Stimulated activated CD4-positive, alpha-beta T cell treated with anti-CD3 and anti-CD28 coated beads, Interleukin-15, amount 100 ng/mL, for 24 hours (primary cell): ENCODE results near the gene TBC1D22A.
"Not testable (repeated sequence)": the region's sequence is repeated elsewhere in the genome, so short reads cannot be mapped to it uniquely, and the experiment has no call there.

Experiments used
- DNase-seq: peaks from one replicate; pipeline ENCODE4 v3.0.0-alpha.2; 2020

TBC1D22A gene

DNA sequence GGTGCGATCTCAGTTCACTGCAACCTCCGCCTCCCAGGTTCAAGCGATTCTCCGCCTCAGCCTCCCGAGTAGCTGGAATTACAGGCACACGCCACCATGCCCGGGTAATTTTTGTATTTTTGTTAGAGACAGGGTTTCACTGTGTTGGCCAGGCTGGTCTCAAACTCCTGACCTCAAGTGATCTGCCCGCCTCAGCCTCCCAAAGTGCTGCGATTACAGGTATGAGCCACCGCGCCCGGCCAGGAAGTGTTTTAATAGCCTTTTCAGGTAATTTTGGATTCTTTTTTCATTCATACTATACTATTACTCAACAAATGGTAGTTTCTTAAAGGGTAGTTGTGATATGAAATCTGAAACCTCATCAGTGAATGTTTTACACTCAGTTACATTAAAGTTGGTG, 216.2 kb downstream of the TBC1D22A start:
- DNase-seq, result not testable (repeated sequence)

DNA sequence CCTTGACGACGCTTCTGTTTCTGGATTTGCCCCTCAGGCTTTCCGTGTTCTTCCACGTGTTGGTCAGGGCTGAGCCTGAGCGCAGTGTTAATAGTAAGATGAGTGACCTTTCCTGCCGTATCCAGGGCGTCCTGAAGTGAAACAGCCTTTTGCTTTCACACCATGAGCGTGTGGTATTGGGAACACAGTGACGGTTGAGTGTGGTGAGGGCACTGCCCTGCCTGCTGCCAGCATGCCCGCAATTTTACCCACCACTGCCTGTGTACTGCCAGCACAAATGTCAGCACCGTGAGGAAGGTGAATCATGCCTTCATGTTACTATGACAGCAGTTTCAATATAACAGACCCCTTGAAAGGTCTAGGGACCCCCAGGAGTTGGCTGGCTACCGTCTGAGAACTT, 217.1 kb downstream of the TBC1D22A start:
- DNase-seq, result no peak

DNA sequence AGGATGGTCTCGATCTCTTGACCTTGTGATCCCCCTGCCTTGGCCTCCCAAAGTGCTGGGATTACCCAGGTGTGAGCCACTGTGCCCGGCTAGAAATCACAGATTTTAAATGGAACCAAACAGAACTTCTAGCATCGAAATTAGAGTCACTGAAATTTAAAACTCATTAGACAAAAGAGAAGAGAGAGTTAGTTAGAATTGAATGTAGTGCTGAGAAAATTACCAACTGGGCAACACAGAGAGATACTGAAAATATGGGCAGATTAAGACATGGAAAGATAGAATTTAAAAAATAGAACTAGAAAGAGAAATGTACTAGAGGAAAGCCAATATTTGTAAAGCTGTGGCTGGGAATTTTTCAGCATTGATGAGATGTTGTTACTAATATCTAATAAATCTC, 217.9 kb downstream of the TBC1D22A start:
- no peak for DNase-seq

DNA sequence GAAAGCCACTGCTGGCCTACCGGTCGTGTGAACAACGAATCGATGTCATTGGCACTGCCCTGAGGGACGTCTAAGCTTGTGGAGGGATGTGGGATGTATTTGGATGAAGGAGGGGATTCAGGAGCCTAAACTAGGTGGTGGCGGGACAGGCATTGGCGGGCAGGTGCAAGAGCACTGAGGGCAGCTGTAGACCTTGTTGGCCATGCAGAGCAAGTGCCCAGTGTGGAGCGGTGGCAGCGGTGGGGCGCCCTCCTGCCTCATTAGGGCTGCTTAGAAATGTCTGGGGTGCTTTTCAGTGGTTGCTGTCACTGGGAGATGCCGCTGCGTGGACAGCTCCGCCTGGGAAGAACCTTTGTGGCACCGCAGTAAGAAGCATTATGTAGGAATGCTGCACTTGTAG, 220.2 kb downstream of the TBC1D22A start:
- no peak for DNase-seq

DNA sequence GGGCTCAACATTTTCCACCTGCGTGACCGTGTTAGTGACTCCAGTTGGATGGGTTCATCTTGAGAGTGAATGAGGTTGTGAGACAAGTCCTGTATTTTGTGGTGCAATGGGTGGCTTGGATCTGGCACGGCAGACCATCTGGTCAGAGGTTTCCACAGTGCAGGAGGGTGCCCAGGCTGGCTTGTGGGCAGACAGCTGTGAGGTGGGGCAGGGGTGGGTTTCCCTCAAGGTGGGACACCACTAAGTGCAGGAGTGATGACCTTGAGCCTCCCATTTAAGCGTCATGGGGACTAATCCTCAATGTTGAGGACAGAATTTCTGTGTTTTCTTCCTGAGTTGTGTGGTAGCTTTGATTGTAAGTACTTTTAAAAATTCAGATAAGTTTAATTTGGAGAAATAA, 220.6 kb downstream of the TBC1D22A start:
- no peak for DNase-seq

DNA sequence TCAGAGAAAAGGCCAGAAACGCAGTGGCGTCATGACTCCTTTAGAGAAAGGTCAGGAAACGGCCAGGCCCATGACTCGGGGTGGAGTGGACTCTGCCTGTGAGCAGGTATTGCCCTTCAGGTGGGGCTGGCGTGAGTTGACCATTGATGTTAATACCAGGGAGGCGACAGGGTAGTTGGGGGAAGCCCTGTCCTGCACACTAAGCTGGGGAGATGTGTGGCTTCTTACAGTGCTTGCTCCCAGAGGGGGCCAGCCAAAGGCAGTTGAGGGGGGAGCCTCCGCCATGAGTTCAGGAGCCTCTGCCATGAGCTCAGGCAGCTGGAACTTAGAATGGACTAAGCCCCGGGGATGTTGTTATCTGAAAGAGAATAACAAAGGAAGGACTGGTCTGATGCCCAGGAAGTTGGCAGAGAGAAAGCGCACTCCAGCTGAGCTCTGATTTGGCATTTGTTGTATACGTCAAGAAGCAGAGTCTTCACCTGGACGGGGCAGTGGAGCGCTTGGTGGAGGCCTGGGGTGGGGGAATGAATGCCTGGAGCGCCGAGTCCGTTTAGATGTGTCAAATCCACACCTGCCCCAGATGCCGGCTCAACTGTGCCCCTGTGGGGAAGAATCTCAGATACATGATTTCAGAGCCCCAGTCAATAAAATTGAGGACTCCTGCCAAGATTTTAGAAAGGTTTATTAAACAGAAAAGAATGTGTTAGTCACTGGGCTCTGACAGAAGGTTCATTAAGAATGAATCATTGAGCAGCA, 222.5 kb downstream of the TBC1D22A start:
- no peak for DNase-seq

DNA sequence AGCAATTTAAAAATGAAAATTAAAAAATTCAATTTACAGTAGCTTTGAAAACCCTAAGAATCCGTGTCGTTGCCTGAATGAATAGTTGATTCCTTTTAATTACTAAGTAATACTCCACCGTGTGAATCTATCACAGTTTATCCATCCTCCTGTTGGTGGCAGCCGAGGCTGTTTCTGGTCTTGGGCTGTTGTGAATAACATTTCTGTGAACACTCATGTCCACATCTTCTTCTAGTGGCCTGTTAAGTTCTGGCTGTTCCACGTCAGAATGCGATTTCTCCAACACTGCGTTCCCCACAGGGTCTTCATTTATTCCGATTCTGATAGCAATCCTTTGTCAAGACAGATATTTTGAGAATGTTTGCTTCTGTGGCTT, 223.0 kb downstream of the TBC1D22A start:
- DNase-seq, result no peak

DNA sequence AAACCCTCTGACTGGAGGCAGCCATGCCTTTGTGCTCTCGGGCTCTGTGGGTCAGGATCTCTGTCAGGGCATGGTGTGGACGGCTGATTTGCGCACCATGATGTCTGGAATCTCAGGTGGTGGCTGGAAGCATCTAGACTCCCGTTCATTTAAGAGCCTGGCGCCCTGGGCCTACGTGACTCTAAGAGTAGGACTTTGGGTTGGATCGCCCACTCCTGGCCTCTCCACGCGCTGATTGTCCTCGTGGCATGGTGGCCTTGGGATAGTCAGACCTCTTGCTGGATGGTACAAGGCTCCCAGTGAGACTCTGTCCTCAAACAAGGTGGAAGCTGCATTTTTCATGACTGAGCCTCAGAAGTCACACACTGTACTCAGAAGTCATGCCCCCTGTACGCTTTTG, 224.3 kb downstream of the TBC1D22A start:
- no peak for DNase-seq

DNA sequence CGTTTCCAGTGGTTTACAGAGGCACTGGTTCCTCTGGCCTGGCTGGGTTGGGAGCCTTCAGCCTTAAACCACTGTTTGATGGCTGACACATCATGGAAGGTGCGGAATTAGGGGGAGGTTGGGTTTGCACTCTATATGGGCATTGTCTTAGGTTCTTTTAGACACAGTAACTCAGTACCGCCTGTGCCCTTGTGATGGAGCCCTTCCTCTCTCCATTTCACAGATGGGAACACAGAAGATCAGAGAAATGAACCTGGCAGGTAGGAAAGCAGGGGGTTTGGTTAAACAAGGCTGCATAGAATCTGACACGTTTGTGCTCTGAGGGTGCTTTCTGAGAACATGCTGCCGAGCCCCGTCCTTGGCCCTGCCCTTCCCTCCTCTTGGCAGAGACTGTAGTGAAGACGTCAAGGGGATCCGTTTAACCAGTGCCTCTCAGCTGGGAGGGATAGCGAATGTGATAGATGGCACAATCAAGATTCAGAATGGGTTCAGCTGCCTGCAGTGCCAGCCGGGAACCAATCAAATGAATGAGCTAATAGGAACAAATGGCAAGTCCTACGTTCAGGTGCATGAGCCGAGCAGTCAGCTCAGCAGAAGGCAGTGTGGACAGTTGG, 228.6 kb downstream of the TBC1D22A start:
- DNase-seq, result no peak

DNA sequence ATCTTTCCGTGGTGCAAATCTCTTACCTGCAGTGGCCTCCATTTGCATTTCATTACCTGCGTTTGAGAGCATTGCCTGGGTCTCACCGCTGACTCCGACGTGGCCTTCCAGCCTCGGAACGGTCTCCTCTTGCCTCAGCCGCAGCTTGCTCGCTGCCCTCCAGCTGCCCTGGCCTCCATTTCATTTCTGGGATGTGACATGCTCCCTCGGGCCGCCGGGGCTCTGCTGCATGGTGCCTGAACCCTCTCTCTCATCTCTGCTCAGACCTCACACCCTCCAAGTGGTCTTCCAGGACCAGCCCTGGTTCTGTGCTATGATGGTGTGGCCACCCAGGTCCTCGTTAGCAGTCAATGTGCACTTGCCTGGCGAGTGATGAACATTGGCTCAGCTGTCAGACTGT, 229.2 kb downstream of the TBC1D22A start:
- DNase-seq, result no peak

DNA sequence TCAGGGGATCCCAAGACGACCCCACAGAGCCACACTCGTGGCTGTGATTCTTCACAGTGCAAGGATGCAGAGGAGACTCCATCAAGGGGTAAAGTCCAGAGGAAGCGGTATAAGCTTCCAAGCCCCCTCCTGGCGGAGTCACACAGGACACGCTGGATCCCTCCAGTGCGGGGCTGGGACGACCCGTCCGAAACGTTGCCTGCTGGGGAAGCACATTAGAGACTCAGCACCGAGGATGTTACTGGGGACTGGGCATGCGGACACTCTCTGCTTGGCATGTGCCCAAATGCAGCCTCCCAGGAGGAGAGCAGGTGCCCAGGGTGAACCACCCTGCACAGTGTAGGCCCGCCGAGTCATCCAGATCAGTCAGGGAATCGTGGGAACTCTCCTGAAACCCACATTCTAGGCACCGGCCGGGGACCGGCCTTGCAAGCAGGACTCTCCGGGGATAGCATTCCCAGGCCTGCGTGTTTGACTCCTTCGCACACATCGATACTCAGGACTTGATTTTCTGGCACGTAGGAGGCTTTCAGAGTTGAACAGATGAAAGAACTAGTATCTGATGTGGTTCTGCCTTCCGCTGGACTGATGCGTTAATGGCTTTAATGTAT, 229.8 kb downstream of the TBC1D22A start:
- no peak for DNase-seq

DNA sequence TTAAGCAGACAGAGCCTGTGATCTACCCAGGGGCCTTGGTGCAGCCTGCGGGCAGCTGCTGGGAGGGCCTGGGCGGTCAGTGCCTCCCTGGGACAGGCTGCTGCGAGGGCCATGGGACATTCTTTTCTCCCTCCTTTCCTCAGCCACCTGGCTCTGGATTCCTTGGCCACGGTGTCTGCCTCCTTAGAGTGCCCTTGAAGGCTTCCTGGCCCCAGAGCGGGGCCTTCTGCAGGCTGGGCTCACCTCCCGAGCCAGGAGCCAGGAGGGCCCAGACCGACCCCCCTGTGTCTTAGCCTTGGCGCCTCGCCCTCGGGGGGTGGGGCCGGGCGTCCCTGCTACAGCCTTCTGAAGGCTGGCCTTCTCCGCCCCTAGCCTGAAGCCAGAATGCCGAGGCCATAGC, 231.2 kb downstream of the TBC1D22A start:
- no peak for DNase-seq

DNA sequence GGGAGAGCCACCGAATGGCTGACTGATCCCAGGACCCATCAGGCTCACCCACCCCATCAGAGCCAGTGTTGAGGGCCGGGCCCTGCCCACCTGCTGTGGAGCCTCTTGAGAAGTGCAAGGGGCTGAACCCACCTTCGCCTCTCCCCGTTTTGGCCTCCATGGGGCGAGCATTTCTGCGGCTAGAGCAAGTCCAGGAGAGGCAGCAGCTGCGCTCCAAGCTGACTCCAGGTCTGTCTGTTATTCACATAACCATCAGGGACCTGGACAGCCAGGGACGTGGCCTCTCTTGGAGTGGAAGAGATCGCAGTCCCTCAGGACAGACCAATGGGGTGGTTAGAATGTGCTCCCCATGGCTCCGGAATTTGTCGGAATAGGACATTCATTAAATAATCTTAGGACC, 231.8 kb downstream of the TBC1D22A start:
- DNase-seq, result no peak

DNA sequence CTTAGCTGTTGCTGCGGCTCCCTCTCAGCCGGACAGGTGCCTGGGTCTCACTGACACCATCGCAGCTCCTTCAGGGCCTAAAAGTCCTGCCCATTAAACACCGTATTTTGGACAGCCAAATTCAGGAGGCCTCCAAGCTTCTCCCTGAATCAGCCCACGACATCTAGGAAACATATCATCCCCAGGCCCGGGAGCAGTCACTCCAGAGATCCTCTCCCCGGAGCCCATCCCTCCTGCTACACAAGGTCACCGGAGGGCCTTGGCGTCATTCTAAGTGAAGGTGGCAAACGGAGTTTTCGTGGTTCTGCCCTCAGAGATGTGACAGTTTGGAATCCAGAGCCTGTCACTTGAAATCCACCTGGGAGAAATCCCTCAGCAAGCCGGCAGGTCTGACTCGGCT, 232.5 kb downstream of the TBC1D22A start:
- DNase-seq, result no peak

DNA sequence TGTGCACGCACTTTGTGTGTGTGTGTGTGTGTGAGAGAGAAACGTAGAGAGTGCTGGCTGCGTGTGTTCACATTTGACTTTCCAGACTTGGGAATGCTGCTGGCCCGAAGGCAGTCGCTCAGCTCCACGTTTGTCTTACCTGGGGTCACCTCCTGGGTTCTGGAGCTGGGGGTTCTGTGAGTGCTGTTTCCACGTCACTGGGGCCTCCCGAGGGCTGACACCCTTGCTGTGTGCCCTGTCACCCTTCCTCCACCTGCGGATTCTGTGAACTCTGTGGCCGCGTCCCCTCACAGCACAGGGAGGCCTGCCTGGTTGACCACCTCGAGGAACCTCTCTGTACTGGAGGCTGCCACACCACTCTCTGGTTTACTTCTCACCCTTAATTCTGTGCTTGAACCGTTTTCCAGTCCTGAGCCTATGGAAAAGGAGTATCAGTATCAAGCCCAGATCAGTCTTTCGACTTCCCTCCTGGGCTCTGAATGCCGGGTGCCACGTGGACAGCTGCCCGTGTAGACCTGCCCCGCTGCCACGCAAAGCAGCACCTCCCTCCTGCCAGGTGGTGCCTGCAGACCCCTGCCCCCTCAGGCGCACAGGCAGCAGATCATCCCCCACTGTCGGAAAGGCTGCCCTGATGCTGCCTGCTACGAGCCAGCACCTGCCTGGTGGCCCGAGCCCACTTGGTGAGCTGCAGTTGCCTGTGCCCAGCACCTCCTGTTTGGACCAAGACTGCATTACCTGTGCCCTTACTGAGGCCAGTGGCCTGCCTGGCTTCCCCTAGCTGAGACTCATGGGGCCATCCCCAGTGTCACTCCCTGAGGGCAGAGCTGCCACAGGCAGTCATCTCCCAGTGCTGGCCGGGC, 233.3 kb downstream of the TBC1D22A start:
- DNase-seq, result no peak

DNA sequence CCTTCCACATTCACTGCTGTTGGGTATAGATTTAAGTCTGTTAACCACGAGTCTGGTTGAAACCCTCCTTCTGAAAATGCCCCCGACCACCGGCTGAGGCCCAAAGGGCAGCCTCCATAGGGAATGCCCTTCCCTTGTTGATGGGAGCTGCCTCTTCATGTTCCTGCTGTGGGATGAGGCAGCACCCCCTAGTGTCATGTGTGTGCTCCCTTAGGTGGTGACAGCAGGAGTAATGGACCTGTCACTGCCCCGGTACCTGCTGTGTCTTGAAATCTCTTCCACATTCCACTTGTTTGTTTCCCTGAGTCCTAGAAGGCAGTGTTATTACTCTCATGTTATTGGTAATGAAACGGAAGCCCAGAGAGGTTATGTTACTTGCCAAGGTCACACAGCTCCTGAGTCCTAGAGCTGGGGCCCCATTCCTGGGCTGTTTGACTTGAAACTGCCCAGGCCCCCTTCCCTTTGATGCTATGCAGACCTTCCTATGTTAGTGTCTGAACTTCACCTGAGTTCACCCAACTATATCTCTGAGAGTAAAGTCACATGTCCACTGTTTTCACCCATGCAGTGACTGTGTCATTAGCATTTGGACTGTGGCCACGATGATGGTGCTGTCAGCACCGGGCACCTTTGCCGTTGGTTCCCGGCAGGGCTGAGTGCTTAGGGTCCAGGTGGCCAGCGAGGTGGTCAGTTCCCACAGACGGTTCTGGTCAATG, 234.3 kb downstream of the TBC1D22A start:
- DNase-seq, result no peak

DNA sequence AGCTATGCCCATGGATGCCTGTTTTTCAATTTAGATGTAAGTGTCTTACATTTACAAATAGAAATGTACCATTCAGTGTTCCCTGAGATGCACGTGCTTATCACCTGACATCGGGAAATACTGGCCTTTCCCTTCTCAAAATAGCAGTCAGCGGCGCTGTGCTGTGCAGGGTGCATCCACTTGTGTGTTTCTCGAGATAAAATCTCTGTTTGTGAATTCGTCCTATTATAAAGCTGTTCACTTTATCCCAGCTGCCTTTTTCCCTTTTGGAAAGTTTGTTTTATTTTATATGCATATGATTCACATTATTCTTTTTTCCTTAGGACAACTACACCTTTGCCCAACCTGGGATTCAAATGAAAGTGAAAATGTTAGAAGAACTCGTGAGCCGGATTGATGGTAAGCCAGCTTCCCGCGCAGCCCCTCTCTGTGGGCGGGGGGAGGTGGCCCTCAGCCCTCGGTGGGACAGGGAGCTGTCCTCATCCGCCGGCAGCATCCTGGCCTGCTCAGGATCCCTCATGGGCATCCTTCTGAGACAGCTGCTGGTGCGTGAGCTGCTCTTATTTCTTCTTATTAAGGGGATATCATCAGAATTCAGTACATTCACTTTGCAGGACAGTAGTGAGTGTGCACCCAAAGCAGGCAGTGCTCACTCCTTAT, 235.0 kb downstream of the TBC1D22A start:
- no peak for DNase-seq

DNA sequence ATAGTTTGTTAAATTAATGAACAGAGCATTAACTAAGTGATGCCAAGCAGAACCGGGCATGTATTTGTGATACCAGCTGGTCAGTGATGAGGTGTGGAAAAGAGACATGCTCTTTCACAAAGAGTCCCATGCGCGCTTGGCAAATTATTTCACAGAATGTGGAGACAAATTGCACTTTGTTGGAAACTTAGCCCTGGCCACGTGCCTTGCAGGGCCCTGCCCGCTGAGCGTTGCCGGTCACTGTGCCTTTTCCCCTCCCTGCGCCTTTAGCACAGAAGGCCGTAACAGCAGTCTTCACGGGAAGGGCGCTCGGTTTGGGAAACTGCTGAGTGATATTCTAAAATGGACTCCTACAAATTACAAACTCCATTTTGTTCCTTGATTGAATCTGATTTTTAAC, 235.9 kb downstream of the TBC1D22A start:
- DNase-seq, result no peak

DNA sequence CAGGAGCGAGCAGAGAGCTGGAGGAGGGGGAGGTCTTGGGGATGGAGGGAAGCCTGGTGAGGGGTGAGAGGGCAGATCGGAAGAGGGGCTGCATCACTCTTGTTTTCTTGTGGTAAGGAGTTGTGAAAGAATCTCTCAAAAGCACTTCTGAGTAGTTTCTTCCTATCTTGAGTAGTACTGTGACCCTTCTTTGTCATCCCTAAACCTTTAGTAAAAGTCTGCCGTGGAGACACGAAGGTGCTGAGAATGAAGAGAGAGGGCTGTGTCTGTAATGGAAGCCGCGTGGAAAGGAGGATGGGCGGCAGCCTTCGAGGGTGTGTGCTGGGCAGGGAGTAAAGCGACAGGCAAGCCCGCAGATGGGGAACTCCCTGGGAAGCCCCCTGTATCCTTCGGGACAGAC, 237.8 kb downstream of the TBC1D22A start:
- DNase-seq, result no peak

DNA sequence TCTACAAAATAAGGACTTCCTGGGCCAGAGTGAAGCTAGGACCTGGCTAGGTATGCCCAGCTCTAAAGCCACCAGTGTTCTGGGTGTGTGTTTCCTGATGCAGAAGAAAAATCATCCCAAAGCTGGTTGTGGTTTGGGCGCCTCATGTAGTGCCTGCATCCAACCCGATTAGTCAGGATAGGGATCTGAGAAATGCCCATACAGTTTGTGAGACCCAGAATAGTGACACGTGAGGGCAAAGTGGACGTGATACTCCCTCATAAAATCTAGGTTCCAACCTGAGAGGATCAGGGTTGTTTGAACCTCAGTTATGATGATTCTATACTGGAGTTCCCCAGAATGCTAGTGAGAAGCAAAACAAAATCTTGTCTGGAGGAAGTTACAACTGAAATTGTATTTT, 238.4 kb downstream of the TBC1D22A start:
- no peak for DNase-seq

DNA sequence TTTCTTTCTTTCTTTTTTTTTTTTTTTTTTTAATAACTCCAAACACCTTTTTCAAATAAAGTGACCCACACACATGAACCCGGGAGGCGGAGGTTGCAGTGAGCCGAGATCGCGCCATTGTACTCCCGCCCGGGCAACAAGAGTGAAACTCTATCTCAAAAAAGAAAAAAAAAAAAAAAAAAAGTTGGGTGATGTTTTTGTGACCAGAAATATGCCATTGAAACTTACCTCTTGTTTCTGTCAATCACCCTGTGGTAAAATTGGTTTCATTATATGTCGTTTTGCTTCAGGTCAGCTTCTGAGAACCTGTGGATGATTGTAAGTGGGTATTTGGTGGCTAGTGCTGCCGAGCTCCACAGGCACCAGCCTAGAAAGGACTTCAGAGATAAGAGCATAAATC, 238.8 kb downstream of the TBC1D22A start:
- no peak for DNase-seq

DNA sequence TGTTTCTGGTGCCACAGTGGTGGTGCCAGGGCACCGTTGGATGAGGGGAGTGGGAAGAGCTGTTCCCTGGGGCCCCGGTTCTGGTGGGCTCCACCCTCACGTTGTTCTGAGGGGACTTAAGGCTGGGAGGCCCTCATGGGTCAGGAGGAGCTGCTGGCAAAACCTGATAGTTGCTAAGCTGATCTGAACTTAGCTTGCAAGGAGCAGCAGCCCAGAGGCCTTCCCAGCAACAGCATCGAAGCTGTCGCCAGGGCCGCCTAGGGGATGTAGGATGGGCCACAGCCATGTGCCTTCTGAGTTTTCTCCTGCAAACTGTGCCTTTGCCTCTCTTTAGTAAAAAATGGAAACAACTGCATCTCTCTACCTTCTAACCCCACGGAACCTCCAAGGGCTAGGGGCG, 240.2 kb downstream of the TBC1D22A start:
- DNase-seq, result no peak
